22Rv1 (cell line): Measurements from ENCODE around the gene DAB2.

ENCODE experiments used
- H3K27ac ChIP-seq: fragments of 450-650 bp; 2 replicates; pipeline ENCODE4 v1.5.1; 2017
- ZFX ChIP-seq: fragments of 450-650 bp; IDR thresholded peaks from 2 replicates; pipeline ENCODE4 v1.6.1; 2017; ENCODE audit warnings: antibody characterized with exemption, borderline replicate concordance
- TF ChIP-seq, protein P1 (sequence below): fragments of 450-650 bp; IDR thresholded peaks from 2 replicates; pipeline ENCODE4 v1.5.1; 2017; ENCODE audit warnings: mild to moderate bottlenecking

The DAB2 gene

DNA sequence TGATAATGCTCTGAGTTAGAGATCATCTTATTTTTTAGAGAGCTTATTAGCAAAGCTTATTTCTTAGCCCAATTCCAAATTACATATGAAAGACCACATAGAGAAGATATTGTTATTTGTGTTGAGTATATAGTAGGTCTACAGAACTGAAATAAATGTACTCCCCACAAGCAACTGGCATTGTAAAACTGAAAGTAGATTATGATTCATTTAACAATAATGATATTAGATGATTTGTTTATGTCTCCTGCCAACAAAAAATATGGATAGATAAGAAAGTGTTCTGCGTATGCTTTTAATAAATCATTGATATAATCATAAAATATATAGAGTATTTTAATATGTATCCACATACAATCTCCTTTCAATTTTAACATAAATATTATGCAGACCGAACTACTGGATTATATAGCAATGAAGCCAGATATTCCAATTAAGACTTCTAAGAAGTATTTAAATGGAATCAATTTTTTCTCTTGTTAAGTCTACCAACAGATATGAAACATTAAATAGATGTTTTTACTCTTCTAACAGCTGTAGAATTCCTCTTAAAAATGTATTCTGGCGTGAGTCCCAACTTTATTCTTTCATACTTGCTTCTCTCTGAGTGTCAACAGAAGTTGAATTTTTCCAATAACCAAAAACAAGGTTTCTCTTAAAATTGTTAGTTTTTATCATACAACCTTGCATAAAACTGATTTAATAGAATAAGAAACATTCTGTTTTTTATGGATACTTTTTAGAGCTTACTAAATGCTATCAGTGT is 15.6 kb upstream of the DAB2 start:
- TF ChIP-seq ZFX, result no peak
- TF ChIP-seq, protein P1, sequence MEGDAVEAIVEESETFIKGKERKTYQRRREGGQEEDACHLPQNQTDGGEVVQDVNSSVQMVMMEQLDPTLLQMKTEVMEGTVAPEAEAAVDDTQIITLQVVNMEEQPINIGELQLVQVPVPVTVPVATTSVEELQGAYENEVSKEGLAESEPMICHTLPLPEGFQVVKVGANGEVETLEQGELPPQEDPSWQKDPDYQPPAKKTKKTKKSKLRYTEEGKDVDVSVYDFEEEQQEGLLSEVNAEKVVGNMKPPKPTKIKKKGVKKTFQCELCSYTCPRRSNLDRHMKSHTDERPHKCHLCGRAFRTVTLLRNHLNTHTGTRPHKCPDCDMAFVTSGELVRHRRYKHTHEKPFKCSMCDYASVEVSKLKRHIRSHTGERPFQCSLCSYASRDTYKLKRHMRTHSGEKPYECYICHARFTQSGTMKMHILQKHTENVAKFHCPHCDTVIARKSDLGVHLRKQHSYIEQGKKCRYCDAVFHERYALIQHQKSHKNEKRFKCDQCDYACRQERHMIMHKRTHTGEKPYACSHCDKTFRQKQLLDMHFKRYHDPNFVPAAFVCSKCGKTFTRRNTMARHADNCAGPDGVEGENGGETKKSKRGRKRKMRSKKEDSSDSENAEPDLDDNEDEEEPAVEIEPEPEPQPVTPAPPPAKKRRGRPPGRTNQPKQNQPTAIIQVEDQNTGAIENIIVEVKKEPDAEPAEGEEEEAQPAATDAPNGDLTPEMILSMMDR, result no peak
- no peak overlapping the region for H3K27ac ChIP-seq

DNA sequence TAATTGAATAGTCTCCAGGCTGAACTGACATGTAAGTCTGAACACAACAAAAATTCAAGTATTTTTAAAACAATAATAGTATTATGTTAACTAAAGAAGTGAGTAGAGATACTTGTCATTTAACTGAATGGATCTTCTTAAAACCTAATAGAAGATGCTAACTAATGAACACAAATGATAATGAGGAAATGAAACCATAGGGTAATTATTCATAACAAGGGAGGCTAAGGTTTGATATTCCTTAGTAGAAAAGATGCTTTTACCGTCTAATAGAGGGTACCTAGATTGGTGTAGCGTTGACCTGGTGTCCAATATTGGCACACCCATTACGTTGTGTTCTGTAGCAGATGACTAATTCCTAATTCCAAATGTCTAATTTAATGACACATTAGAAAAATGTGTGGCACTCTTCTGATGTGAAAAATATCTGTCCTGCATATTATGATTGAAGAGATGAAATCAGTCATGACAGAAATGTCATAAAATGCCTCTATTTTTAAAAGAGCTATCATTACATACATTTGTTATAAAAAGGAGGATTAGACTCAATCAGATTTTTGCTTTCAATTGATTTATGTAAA is 14.9 kb upstream of the DAB2 start:
- TF ChIP-seq, protein P1, result no peak
- no peak for TF ChIP-seq ZFX
- no peak overlapping the region for H3K27ac ChIP-seq

DNA sequence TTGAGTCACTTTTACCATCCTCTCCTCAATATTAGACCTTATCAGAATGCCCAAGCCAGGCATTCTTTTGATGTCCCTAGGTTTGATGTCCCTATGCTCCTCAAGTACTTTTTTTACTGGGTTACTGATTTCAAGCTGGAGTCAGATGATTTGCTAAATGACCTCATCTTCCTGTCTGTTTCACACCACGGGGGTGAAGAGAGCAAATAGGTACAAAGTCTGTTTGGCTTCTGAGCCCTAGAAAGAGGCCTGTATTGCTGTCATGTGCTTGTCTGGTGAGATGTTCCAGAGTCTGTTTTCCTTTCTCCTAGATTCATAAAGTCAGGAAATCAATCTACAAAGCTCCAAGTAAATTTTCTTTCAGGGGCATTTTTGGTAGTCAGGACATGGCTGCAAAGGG is 12.7 kb upstream of the DAB2 start:
- TF ChIP-seq, protein P1, result no peak
- no peak for TF ChIP-seq ZFX
- H3K27ac ChIP-seq, result no peak overlapping the region

DNA sequence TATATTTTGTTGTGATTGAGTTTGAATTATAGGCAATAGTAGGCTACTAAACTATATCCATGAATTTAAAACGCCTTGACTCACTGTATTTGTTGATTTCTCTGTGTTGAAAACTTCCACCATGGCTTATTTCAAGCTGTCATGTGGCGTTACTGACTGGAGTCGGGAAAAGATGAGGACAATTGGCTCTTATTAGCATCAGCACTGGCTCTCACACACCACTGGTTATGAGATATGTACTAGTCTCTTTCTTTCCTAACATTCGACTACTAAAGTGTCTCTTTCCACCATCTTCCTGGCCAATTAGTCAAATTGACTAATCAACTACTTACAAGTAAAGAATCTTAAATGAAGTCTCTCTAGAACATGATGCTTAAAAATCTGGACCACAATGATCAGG is 9.1 kb upstream of the DAB2 start:
- H3K27ac ChIP-seq, result no peak overlapping the region
- no peak for TF ChIP-seq ZFX
- TF ChIP-seq, protein P1, result no peak

DNA sequence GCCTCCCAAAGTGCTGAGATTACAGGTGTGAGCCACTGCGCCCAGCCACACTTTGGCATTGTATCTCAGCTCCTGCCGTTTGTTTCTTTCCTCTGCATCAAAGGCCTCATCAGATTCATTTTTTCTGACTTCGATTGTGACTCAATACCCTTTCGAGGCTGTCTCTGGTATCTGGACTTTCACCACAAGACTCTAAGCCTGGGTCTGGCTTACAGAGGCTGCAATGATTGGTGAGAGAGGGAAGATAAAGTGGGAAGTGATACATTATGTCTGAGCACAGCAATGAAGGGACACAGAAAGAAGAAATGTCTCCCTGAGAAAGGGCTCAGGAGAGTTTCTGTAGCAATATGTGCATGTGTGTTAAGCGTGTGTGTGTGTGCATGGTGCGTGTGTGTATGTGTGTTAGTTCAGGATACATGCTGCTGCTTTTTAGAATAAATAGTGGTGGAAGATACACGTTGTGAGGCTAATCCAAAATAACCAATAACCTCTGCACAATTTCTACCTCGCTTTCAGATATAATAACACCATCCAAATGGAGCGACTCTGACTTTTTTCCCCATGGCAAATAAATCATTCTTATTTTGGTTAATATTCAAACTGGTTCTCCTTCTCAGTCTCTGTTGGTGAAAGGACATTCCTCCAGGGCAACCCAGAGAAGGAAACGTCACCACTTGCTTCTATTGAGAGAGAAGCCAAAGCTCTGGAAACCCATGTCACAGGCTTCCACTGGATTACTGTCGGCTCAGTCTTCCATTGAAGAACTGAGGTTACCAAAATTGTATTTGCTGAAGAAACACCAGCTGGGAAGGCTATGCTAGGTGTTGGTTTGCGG is 8.1 kb upstream of the DAB2 start:
- TF ChIP-seq ZFX, result no peak
- TF ChIP-seq, protein P1, result no peak
- no peak overlapping the region for H3K27ac ChIP-seq

DNA sequence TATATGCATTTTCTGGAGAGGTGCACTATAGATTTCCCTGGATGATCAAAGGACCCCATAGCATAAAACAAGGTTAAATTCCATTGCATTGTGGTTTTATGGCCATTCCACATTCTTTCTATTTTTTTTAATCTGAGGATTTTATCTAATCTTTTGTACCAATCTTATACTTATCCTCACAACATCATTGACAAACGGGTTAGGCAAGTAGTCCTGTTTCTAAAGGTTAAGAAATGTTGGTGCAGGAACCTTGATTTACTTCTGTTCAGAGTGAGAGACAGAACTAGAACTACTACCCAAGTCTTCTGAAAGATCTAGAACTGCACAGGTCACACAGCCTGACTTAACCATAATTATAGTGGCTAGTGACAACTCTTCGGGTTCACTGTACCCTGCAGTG is 5.7 kb upstream of the DAB2 start:
- no peak for TF ChIP-seq ZFX
- TF ChIP-seq, protein P1, result no peak
- no peak overlapping the region for H3K27ac ChIP-seq
